WI38 (cell line): ENCODE measurements around the gene GREM2.

Experiments used
- H3K4me3 ChIP-seq: 2 replicates; pipeline ENCODE4 v1.5.1; 2011; ENCODE audit warnings: low read depth, mild to moderate bottlenecking, control low read depth, low read length
- TF ChIP-seq, protein P1 (sequence below): IDR thresholded peaks from 2 replicates; pipeline ENCODE4 v1.5.1; 2012; ENCODE audit warnings: low read depth, mild to moderate bottlenecking, control low read depth, low read length

The GREM2 gene

GRCh38 chr1:240611619-240612480, at the start of gene GREM2:
TSS of gene GREM2 (minus strand) at chr1:240612155. CDS start at chr1:240493475, 118,680 bp downstream.
- peak within 1 kb of the TSS; percentile 80 for H3K4me3 ChIP-seq
- TF ChIP-seq, protein P1, sequence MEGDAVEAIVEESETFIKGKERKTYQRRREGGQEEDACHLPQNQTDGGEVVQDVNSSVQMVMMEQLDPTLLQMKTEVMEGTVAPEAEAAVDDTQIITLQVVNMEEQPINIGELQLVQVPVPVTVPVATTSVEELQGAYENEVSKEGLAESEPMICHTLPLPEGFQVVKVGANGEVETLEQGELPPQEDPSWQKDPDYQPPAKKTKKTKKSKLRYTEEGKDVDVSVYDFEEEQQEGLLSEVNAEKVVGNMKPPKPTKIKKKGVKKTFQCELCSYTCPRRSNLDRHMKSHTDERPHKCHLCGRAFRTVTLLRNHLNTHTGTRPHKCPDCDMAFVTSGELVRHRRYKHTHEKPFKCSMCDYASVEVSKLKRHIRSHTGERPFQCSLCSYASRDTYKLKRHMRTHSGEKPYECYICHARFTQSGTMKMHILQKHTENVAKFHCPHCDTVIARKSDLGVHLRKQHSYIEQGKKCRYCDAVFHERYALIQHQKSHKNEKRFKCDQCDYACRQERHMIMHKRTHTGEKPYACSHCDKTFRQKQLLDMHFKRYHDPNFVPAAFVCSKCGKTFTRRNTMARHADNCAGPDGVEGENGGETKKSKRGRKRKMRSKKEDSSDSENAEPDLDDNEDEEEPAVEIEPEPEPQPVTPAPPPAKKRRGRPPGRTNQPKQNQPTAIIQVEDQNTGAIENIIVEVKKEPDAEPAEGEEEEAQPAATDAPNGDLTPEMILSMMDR = no peak

DNA sequence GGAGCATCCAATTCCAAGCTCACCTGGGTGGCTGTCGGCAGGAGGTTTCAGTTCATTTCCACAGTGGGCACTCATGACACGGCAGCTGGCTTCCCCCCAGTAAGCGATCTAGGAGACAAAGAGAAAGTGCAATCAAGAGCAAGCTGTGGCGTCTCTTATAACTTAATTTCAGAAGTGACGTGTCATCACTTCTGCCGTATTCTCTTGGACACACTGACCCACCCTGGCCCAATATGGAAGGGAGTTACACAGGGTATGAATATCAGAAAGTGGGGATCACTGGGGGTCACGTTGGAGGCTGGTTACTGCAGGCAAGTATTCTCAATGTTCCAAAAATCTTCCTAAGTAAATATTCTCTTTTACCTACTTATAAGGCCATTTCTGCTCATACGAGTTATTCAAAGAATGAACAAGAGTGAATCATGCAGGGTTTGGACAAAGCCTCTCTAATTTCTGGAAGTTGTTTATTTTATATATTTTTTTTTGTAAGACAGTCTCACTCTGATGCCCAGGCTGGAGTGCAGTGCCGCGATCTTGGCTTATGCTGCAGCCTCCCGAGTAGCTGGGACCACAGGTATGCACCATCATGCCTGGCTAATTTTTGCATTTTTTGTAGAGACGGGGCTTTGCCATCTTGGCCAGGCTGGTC, 46.5 kb upstream of the GREM2 start:
- TF ChIP-seq, protein P1 = no peak
- H3K4me3 ChIP-seq = no peak overlapping the region

DNA sequence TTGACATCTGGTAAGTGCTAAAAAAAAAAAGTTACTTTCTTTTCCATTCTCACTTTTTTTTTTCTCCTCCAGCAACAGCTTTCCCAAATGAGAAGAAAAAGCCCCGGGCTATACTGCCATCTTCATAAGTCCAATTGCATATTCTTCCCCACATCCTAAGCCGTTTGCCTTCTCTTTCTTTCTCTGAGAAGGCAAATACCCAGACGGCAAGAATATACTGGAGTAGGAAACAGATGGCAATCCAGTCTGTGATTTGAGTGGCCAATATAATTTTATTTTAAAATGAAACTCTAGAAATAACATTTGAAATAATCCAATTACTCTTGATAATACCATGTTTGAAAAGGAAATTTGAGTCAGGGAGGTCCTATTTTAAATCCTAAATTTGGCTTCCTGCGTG, 44.6 kb upstream of the GREM2 start:
- H3K4me3 ChIP-seq = no peak overlapping the region
- TF ChIP-seq, protein P1 = no peak

GRCh38 chr1:240652961-240653409, 41.0 kb upstream of the GREM2 start:
- H3K4me3 ChIP-seq = no peak overlapping the region
- TF ChIP-seq, protein P1 = no peak

- TF ChIP-seq, protein P1 = no peak
- no peak overlapping the region for H3K4me3 ChIP-seq
Measured at GRCh38 chr1:240652549-240652948, 40.6 kb upstream of the GREM2 start.

- TF ChIP-seq, protein P1 = no peak
- no peak overlapping the region for H3K4me3 ChIP-seq
Measured at GRCh38 chr1:240650877-240651276, 38.9 kb upstream of the GREM2 start.
